Suppressor macrophage treated with lipopolysaccharide for 4 hours (primary cell): Measurements from ENCODE around the gene IL1R1.

ENCODE experiments used
- DNase-seq: peaks from one replicate; pipeline ENCODE4 v3.0.0-alpha.2; 2020

The IL1R1 gene

GRCh38 chr2:102209474-102209873, 66.9 kb downstream of the IL1R1 start:
- no peak for DNase-seq

- DNase-seq, result no peak
Observed at GRCh38 chr2:102217032-102217431, 74.5 kb downstream of the IL1R1 start.

- DNase-seq, result no peak
Observed at GRCh38 chr2:102224824-102225739, 82.5 kb downstream of the IL1R1 start.

GRCh38 chr2:102226171-102226570, 83.6 kb downstream of the IL1R1 start:
- no peak for DNase-seq

GRCh38 chr2:102226612-102227391, 84.3 kb downstream of the IL1R1 start:
- DNase-seq, result peak; percentile 42

GRCh38 chr2:102229141-102229769, 86.7 kb downstream of the IL1R1 start:
- peak; percentile 69 for DNase-seq
